ENCODE results near the gene RGS9BP.
"Not testable (repeated sequence)": the region's sequence is repeated elsewhere in the genome, so short reads cannot be mapped to it uniquely, and the experiment has no call there.

The RGS9BP gene

GRCh38 chr19:32675720-32676185, at the start of gene RGS9BP:
Gene RGS9BP, plus strand, starts transcription at chr19:32675848. Its CDS starts 416 bp downstream, at chr19:32676264.
- peak; percentile 48 to 49 for DNase-seq

GRCh38 chr19:32626969-32627368, 48.7 kb upstream of the RGS9BP start:
- DNase-seq, result no peak

GRCh38 chr19:32627714-32628270, 47.9 kb upstream of the RGS9BP start:
- DNase-seq, result no peak

- DNase-seq, result no peak
Measured at GRCh38 chr19:32630338-32630737, 45.3 kb upstream of the RGS9BP start.

- DNase-seq, result no peak
Measured at GRCh38 chr19:32631381-32631780, 44.3 kb upstream of the RGS9BP start.

- DNase-seq, result no peak
Measured at GRCh38 chr19:32637480-32637879, 38.2 kb upstream of the RGS9BP start.

- DNase-seq, result no peak
Measured at GRCh38 chr19:32638625-32639024, 37.0 kb upstream of the RGS9BP start.

GRCh38 chr19:32642771-32643170, 32.9 kb upstream of the RGS9BP start:
- DNase-seq, result peak; percentile 49 to 54

- no peak for DNase-seq
Measured at GRCh38 chr19:32646556-32646955, 29.1 kb upstream of the RGS9BP start.

- DNase-seq, result no peak
Measured at GRCh38 chr19:32647361-32647760, 28.3 kb upstream of the RGS9BP start.

GRCh38 chr19:32649751-32650150, 25.9 kb upstream of the RGS9BP start:
- no peak for DNase-seq

GRCh38 chr19:32650671-32651070, 25.0 kb upstream of the RGS9BP start:
- DNase-seq, result no peak

- DNase-seq, result no peak
Measured at GRCh38 chr19:32651729-32652140, 23.9 kb upstream of the RGS9BP start.

GRCh38 chr19:32652331-32652730, 23.3 kb upstream of the RGS9BP start:
- DNase-seq, result not testable (repeated sequence)

GRCh38 chr19:32652894-32653598, 22.6 kb upstream of the RGS9BP start:
- DNase-seq, result no peak

- no peak for DNase-seq
Measured at GRCh38 chr19:32653599-32653915, 22.1 kb upstream of the RGS9BP start.

- not testable (repeated sequence) for DNase-seq
Measured at GRCh38 chr19:32656379-32656778, 19.3 kb upstream of the RGS9BP start.

- no peak for DNase-seq
Measured at GRCh38 chr19:32658075-32658474, 17.6 kb upstream of the RGS9BP start.

GRCh38 chr19:32658527-32658926, 17.1 kb upstream of the RGS9BP start:
- no peak for DNase-seq

GRCh38 chr19:32661318-32661717, 14.3 kb upstream of the RGS9BP start:
- no peak for DNase-seq

GRCh38 chr19:32662186-32662585, 13.5 kb upstream of the RGS9BP start:
- no peak for DNase-seq

GRCh38 chr19:32666084-32666483, 9.6 kb upstream of the RGS9BP start:
- no peak for DNase-seq

- no peak for DNase-seq
Measured at GRCh38 chr19:32669310-32669709, 6.3 kb upstream of the RGS9BP start.

GRCh38 chr19:32671883-32672593, 3.6 kb upstream of the RGS9BP start:
- no peak for DNase-seq
